HL-60 (cell line): ENCODE measurements around the gene NSMCE4A.

Experiments
- DNase-seq, 2 experiments: peaks; one replicate each; pipeline ENCODE4 v3.0.0-alpha.2; 2010 to 2020; ENCODE audit warnings: low read depth in 1 of 2, low spot score in 1 of 2
- H3K27ac ChIP-seq: fragments of 250-450 bp; sonication (Bioruptor Pico); replicated peaks from 2 replicates; pipeline ENCODE4 v1.5.1; 2020; ENCODE audit warnings: mild to moderate bottlenecking, moderate library complexity
- H3K27me3 ChIP-seq: fragments of 250-450 bp; sonication (Bioruptor Pico); 2 replicates; pipeline ENCODE4 v1.5.1; 2021; ENCODE audit warnings: mild to moderate bottlenecking, moderate library complexity; ENCODE audit not compliant: insufficient read depth, poor library complexity, severe bottlenecking
- H3K4me3 ChIP-seq: replicated peaks from 2 replicates; pipeline ENCODE4 v1.5.1; 2011; ENCODE audit warnings: mild to moderate bottlenecking, control low read depth, low read length; ENCODE audit not compliant: insufficient read depth
- CTCF ChIP-seq: IDR thresholded peaks from one replicate; pipeline ENCODE4 v1.5.1; 2011; ENCODE audit warnings: low read length, control low read depth, inconsistent platforms; ENCODE audit not compliant: insufficient read depth
- GABPA ChIP-seq: IDR thresholded peaks from 2 replicates; pipeline ENCODE4 v1.6.1; 2012; ENCODE audit warnings: low read depth
- POLR2AphosphoS5 ChIP-seq: IDR thresholded peaks from 2 replicates; pipeline ENCODE4 v1.6.1; 2012; ENCODE audit warnings: low read depth
- SPI1 ChIP-seq: IDR thresholded peaks from 2 replicates; pipeline ENCODE4 v1.6.1; 2012; ENCODE audit warnings: low read depth, mild to moderate bottlenecking, borderline replicate concordance
- TF ChIP-seq, protein P1 (sequence below): IDR thresholded peaks from 2 replicates; pipeline ENCODE4 v1.6.1; 2012; ENCODE audit warnings: low read depth; ENCODE audit not compliant: insufficient replicate concordance

The NSMCE4A gene

DNA sequence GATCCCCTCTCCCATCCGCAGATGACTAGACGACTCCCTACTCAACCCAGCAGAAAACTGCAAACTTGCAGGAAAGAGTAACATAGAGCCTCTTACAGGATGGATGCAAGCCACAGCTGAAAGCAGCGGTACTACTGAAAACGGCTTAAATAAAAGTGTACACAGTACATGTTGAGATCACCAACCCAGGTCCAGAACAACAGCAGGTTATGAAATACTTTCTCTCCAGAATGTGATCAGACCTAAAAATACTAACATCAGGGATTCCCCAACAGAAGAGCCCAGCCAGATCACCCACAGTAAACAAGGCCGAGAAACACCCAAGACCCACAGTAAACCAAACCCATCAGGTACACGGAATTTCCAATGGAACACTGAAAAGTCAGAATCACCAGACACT lies 60.4 kb downstream of the NSMCE4A start:
- Histone ChIP-seq H3K27ac (no peak overlapping the region), H3K27me3 (no peaks in the 10 kb centered on the region), H3K4me3 (no peak overlapping the region)
- TF ChIP-seq GABPA (no peak), POLR2AphosphoS5 (no peak), CTCF (no peak), SPI1 (no peak)
- TF ChIP-seq, protein P1, sequence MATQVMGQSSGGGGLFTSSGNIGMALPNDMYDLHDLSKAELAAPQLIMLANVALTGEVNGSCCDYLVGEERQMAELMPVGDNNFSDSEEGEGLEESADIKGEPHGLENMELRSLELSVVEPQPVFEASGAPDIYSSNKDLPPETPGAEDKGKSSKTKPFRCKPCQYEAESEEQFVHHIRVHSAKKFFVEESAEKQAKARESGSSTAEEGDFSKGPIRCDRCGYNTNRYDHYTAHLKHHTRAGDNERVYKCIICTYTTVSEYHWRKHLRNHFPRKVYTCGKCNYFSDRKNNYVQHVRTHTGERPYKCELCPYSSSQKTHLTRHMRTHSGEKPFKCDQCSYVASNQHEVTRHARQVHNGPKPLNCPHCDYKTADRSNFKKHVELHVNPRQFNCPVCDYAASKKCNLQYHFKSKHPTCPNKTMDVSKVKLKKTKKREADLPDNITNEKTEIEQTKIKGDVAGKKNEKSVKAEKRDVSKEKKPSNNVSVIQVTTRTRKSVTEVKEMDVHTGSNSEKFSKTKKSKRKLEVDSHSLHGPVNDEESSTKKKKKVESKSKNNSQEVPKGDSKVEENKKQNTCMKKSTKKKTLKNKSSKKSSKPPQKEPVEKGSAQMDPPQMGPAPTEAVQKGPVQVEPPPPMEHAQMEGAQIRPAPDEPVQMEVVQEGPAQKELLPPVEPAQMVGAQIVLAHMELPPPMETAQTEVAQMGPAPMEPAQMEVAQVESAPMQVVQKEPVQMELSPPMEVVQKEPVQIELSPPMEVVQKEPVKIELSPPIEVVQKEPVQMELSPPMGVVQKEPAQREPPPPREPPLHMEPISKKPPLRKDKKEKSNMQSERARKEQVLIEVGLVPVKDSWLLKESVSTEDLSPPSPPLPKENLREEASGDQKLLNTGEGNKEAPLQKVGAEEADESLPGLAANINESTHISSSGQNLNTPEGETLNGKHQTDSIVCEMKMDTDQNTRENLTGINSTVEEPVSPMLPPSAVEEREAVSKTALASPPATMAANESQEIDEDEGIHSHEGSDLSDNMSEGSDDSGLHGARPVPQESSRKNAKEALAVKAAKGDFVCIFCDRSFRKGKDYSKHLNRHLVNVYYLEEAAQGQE, result no peak
- no peak for DNase-seq

- H3K27ac ChIP-seq, result no peak overlapping the region
Measured at GRCh38 chr10:121911421-121911697, 63.7 kb downstream of the NSMCE4A start.

GRCh38 chr10:121910673-121911420 lies 64.2 kb downstream of the NSMCE4A start:
- H3K4me3 ChIP-seq, result no peak overlapping the region
- DNase-seq, result no peak
- H3K27ac ChIP-seq, result no peak overlapping the region
- no peaks in the 10 kb centered on the region for H3K27me3 ChIP-seq
- TF ChIP-seq, protein P1, result no peak
- TF ChIP-seq GABPA (no peak), POLR2AphosphoS5 (no peak), SPI1 (no peak), CTCF (no peak)

More at GRCh38 chr10:121911421-121911697, 63.7 kb downstream of the NSMCE4A start:
- no peaks in the 10 kb centered on the region for H3K27me3 ChIP-seq
- TF ChIP-seq, protein P1, result no peak
- TF ChIP-seq GABPA (no peak), SPI1 (no peak), CTCF (no peak), POLR2AphosphoS5 (no peak)
- H3K4me3 ChIP-seq, result no peak overlapping the region
- DNase-seq, result no peak
